ENCODE measurements around the gene DYNLT2B.

Gene DYNLT2B

DNA sequence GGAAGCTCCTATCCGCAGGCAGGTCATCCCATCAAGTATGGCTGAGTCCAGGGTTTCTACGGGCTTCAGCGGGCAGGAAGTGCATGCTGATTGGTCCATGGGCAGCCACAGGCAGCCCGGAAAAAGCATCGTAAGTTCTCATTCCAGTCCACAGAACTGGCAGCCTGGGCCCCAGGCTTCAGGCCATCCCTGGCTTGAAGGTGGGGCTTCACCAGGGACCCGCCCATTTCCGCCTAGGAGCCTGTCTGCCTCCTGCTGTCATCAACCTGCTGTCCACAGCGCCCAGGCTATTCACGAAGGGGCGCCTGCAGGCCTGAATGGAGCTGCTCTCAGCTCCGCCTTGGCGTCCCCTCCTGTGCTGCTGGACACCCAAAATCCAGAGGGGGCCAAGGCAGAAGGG lies 44.4 kb downstream of the DYNLT2B start:
- Histone ChIP-seq H3K9me3 (no peaks in the 10 kb centered on the region), H3K4me3 (ENCODE audit: low read depth in 1 of 2, low read length in 1 of 2) (no peak overlapping the region), H3K4me1 (ENCODE audit: control insufficient read depth in 1 of 2, insufficient read depth in 1 of 2, low read depth in 1 of 2, low read length in 1 of 2) (peaks cover 11 to 15% of the 10 kb centered on the region in 2 experiments), H3K27me3 (no peaks in the 10 kb centered on the region), H3K27ac (no peak overlapping the region), H3K36me3 (peaks cover 39% of the 10 kb centered on the region)
- TF ChIP-seq, protein P1, sequence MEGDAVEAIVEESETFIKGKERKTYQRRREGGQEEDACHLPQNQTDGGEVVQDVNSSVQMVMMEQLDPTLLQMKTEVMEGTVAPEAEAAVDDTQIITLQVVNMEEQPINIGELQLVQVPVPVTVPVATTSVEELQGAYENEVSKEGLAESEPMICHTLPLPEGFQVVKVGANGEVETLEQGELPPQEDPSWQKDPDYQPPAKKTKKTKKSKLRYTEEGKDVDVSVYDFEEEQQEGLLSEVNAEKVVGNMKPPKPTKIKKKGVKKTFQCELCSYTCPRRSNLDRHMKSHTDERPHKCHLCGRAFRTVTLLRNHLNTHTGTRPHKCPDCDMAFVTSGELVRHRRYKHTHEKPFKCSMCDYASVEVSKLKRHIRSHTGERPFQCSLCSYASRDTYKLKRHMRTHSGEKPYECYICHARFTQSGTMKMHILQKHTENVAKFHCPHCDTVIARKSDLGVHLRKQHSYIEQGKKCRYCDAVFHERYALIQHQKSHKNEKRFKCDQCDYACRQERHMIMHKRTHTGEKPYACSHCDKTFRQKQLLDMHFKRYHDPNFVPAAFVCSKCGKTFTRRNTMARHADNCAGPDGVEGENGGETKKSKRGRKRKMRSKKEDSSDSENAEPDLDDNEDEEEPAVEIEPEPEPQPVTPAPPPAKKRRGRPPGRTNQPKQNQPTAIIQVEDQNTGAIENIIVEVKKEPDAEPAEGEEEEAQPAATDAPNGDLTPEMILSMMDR (IDR thresholded peaks at IDR 0.05) = no peak

DNA sequence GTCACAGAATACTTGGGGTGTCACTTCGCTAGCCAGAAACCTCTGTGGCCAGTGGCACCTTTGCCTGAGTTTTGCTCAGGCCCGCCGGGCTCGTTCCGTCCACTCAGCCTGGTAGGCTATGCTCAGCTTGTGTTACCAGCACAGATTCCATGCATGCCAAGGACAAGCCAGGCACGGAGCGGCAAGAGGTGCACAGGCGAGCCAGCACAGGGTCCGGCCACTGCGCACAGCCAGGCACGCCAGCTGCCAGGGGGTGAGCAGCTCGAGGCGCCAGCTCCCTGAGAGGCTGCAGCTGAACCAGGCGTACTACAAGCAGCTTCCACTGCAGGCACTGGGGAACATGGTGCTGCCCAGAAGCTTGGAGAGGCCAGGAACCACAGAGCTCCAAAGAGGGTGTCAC lies 45.2 kb downstream of the DYNLT2B start:
- TF ChIP-seq, protein P1 (IDR thresholded peaks at IDR 0.05) = no peak
- Histone ChIP-seq H3K27ac (no peak overlapping the region), H3K36me3 (peaks cover 46% of the 10 kb centered on the region), H3K9me3 (no peaks in the 10 kb centered on the region), H3K27me3 (no peaks in the 10 kb centered on the region), H3K4me1 (ENCODE audit: control insufficient read depth in 1 of 2, insufficient read depth in 1 of 2, low read depth in 1 of 2, low read length in 1 of 2) (peaks cover 3 to 6% of the 10 kb centered on the region in 2 experiments), H3K4me3 (ENCODE audit: low read depth in 1 of 2, low read length in 1 of 2) (no peak overlapping the region)

GRCh38 chr3:196270499-196270898 lies 47.5 kb downstream of the DYNLT2B start:
- Histone ChIP-seq H3K4me1 (ENCODE audit: control insufficient read depth in 1 of 2, insufficient read depth in 1 of 2, low read depth in 1 of 2, low read length in 1 of 2) (no peaks in the 10 kb centered on the region), H3K9me3 (no peaks in the 10 kb centered on the region), H3K27ac (no peak overlapping the region), H3K36me3 (peaks cover 69% of the 10 kb centered on the region), H3K4me3 (ENCODE audit: low read depth in 1 of 2, low read length in 1 of 2) (no peak overlapping the region), H3K27me3 (no peaks in the 10 kb centered on the region)
- TF ChIP-seq, protein P1 (IDR thresholded peaks at IDR 0.05) = no peak

DNA sequence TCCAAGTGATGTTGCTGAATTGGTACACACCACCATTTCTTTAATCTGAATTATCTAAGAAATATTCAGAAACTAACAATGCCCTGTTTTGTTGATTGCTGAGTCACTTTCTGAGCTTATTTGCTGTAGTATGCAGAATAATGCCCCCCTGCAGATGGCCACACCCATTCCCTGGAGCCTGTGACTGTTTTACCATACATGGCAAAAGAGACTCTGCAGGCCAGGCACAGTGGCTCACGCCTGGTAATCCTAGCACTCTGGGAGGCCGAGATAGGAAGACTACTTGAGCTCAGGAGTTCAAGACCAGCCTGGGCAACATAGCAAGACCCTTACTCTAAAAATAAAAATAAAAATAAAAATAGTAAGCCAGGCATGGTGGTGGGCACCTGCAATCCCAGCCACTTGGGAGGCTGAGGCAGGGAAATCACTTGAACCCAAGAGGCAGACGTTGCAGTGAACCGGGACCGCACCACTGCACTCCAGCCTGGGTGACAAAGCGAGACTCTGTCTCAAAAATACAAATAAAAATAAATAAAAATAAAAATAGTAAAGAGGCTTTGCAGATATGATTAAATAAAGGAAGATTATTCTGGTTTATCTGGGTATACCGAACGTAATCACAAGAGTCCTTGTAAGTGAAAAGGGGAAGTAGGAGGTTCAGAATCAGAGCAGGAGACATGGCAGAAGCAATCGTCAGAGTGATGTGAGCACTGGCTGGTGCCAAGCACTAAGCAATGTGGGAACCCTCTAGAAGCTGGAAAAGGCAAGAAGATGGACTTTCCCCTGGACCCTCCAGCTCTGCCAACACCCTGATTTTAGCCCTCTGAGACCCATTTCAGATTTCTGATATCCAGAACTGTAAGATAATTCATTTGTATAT lies 49.5 kb downstream of the DYNLT2B start:
- no peak overlapping the region for H3K4me3 ChIP-seq (ENCODE audit: low read depth in 1 of 2, low read length in 1 of 2)
- peak overlapping the region; percentile 28 for H3K27ac ChIP-seq
- TF ChIP-seq, protein P1 (IDR thresholded peaks at IDR 0.05) = no peak
- no peaks in the 10 kb centered on the region for H3K27me3 ChIP-seq
- no peaks in the 10 kb centered on the region for H3K9me3 ChIP-seq
- no peaks in the 10 kb centered on the region for H3K4me1 ChIP-seq (ENCODE audit: control insufficient read depth in 1 of 2, insufficient read depth in 1 of 2, low read depth in 1 of 2, low read length in 1 of 2)
- peaks cover 78% of the 10 kb centered on the region for H3K36me3 ChIP-seq

DNA sequence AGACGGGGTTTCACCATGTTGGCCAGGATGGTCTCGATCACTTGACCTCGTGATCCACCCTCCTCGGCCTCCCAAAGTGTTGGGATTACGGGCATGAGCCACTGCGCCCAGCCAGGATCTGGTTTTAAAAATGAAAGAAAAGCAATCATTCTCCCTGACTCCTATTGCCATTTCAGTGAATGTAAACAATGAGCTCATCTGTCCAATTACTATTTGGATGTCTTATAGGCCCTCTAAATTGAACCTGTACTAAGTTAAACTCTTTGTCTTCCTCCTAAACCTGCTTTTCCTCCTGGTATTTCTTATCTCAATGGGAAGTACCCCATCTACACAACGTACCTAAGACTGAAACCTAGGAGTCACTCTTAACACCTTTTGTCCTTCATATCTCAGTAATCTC lies 54.2 kb downstream of the DYNLT2B start:
- TF ChIP-seq, protein P1 (IDR thresholded peaks at IDR 0.05) = no peak
- H3K36me3 ChIP-seq = peaks cover 65% of the 10 kb centered on the region
- no peaks in the 10 kb centered on the region for H3K9me3 ChIP-seq
- no peaks in the 10 kb centered on the region for H3K4me1 ChIP-seq (ENCODE audit: control insufficient read depth in 1 of 2, insufficient read depth in 1 of 2, low read depth in 1 of 2, low read length in 1 of 2)
- H3K4me3 ChIP-seq (ENCODE audit: low read depth in 1 of 2, low read length in 1 of 2) = no peak overlapping the region
- no peak overlapping the region for H3K27ac ChIP-seq
- no peaks in the 10 kb centered on the region for H3K27me3 ChIP-seq
